Endothelial cell (in vitro differentiated cells): ENCODE results near the gene AFF2. TPM values are rescaled to one million over a fixed set of nuclear protein-coding genes. Genes with fewer than 3 reads are reported as not detected.

ENCODE experiments used
- DNase-seq: peaks from one replicate; pipeline ENCODE4 v3.0.0; 2021; ENCODE audit warnings: low spot score
- H3K27ac Mint-ChIP-seq: one replicate; pipeline ENCODE4 v1.8.0; 2021; ENCODE audit warnings: mixed read lengths, inconsistent platforms; ENCODE audit not compliant: unreplicated experiment
- H3K27me3 Mint-ChIP-seq: one replicate; pipeline ENCODE4 v1.8.0; 2021; ENCODE audit warnings: mild to moderate bottlenecking, moderate library complexity, mixed read lengths, inconsistent platforms; ENCODE audit not compliant: unreplicated experiment
- H3K36me3 Mint-ChIP-seq: one replicate; pipeline ENCODE4 v1.8.0; 2021; ENCODE audit warnings: mild to moderate bottlenecking, low read depth, mixed read lengths, inconsistent platforms; ENCODE audit not compliant: unreplicated experiment
- H3K4me1 Mint-ChIP-seq: one replicate; pipeline ENCODE4 v1.8.0; 2021; ENCODE audit warnings: mild to moderate bottlenecking, mixed read lengths, inconsistent platforms; ENCODE audit not compliant: unreplicated experiment
- H3K4me3 Mint-ChIP-seq: one replicate; pipeline ENCODE4 v1.8.0; 2021; ENCODE audit warnings: mild to moderate bottlenecking, mixed read lengths, inconsistent platforms; ENCODE audit not compliant: unreplicated experiment
- H3K9me3 Mint-ChIP-seq: one replicate; pipeline ENCODE4 v1.8.0; 2021; ENCODE audit warnings: mixed read lengths, inconsistent platforms; ENCODE audit not compliant: unreplicated experiment
- CTCF ChIP-seq: fragments of 200-600 bp; sonication (generic); IDR thresholded peaks from one replicate; pipeline ENCODE4 v1.5.0; 2021; ENCODE audit warnings: antibody characterized with exemption; ENCODE audit not compliant: unreplicated experiment
- total RNA-seq: library from RNA; stranded (reverse); fragmentation: NEBNext Ultra II Directional; extraction: Animal tissue kit (Norgen Biotek cat#: 25700); gene quantifications from one replicate; pipeline ENCODE4 v1.2.1, GENCODE V29; 2021; ENCODE audit not compliant: unreplicated experiment

Gene AFF2
- total RNA-seq, 1 donor from 2014 or later, result 9.3 TPM

- H3K36me3 Mint-ChIP-seq, result no peaks in the 10 kb centered on the region
- DNase-seq, result no peak
- TF ChIP-seq CTCF, result no peak
- peaks cover 4% of the 10 kb centered on the region for H3K4me1 Mint-ChIP-seq
- no peak overlapping the region for H3K4me3 Mint-ChIP-seq
- peaks cover 2% of the 10 kb centered on the region for H3K27me3 Mint-ChIP-seq
- no peaks in the 10 kb centered on the region for H3K9me3 Mint-ChIP-seq
- H3K27ac Mint-ChIP-seq, result no peak overlapping the region
Measured at GRCh38 chrX:148624951-148625474, 124.6 kb downstream of the AFF2 start.

GRCh38 chrX:148628621-148629020 is 128.2 kb downstream of the AFF2 start:
- Mint-ChIP-seq H3K9me3 (no peaks in the 10 kb centered on the region), H3K4me1 (peaks cover 4% of the 10 kb centered on the region), H3K4me3 (no peak overlapping the region), H3K27me3 (peaks cover 2% of the 10 kb centered on the region), H3K27ac (no peak overlapping the region), H3K36me3 (no peaks in the 10 kb centered on the region)
- TF ChIP-seq CTCF, result no peak
- DNase-seq, result no peak

GRCh38 chrX:148629434-148629833 is 129.0 kb downstream of the AFF2 start:
- H3K4me3 Mint-ChIP-seq, result no peak overlapping the region
- no peaks in the 10 kb centered on the region for H3K36me3 Mint-ChIP-seq
- TF ChIP-seq CTCF, result no peak
- peaks cover 2% of the 10 kb centered on the region for H3K27me3 Mint-ChIP-seq
- no peak overlapping the region for H3K27ac Mint-ChIP-seq
- DNase-seq, result no peak
- no peaks in the 10 kb centered on the region for H3K9me3 Mint-ChIP-seq
- peaks cover 4% of the 10 kb centered on the region for H3K4me1 Mint-ChIP-seq

GRCh38 chrX:148632444-148632843 is 132.0 kb downstream of the AFF2 start:
- TF ChIP-seq CTCF, result no peak
- Mint-ChIP-seq H3K36me3 (no peaks in the 10 kb centered on the region), H3K27me3 (no peaks in the 10 kb centered on the region), H3K27ac (no peak overlapping the region), H3K4me3 (no peak overlapping the region), H3K9me3 (no peaks in the 10 kb centered on the region), H3K4me1 (peaks cover 4% of the 10 kb centered on the region)
- DNase-seq, result no peak

- no peaks in the 10 kb centered on the region for H3K9me3 Mint-ChIP-seq
- no peak overlapping the region for H3K4me3 Mint-ChIP-seq
- no peak for TF ChIP-seq CTCF
- no peaks in the 10 kb centered on the region for H3K27me3 Mint-ChIP-seq
- H3K4me1 Mint-ChIP-seq, result no peaks in the 10 kb centered on the region
- H3K27ac Mint-ChIP-seq, result no peak overlapping the region
- no peak for DNase-seq
- no peaks in the 10 kb centered on the region for H3K36me3 Mint-ChIP-seq
Measured at GRCh38 chrX:148633218-148633908, 132.9 kb downstream of the AFF2 start.
